Testis (tissue), 2 donors: Measurements from ENCODE around the gene FGFR2.

ENCODE experiments used
- CTCF ChIP-seq, 3 experiments: fragments of 450-650 bp in 2 of 3; fragments of 200-600 bp in 1 of 3; sonication (generic) in 1 of 3; IDR thresholded peaks; one replicate each; pipeline ENCODE4 v1.5.1; 2016 to 2019; ENCODE audit warnings: antibody characterized with exemption in 3 of 3, mild to moderate bottlenecking in 2 of 3, moderate library complexity in 1 of 3
- POLR2A ChIP-seq: fragments of 450-650 bp; IDR thresholded peaks from one replicate; pipeline ENCODE4 v1.6.1; 2017; ENCODE audit warnings: antibody characterized with exemption, mild to moderate bottlenecking, moderate library complexity

- no peak for TF ChIP-seq CTCF (IDR thresholded peaks at IDR 0.05)
- TF ChIP-seq POLR2A = no peak
Observed at GRCh38 chr10:121543545-121543944, 54.7 kb downstream of the FGFR2 start.
